Right forelimb (tissue), 1 donor: ENCODE measurements around the gene LRRC30.
"Not testable (repeated sequence)": the region's sequence is repeated elsewhere in the genome, so short reads cannot be mapped to it uniquely, and the experiment has no call there.

Experiments used
- DNase-seq: peaks from one replicate; pipeline ENCODE4 v3.0.0-alpha.2; 2018

The LRRC30 gene

GRCh38 chr18:7230626-7231349, at the start of gene LRRC30:
TSS of gene LRRC30 (plus strand) at chr18:7231089. CDS start at chr18:7231139, 50 bp downstream.
- DNase-seq = no peak

DNA sequence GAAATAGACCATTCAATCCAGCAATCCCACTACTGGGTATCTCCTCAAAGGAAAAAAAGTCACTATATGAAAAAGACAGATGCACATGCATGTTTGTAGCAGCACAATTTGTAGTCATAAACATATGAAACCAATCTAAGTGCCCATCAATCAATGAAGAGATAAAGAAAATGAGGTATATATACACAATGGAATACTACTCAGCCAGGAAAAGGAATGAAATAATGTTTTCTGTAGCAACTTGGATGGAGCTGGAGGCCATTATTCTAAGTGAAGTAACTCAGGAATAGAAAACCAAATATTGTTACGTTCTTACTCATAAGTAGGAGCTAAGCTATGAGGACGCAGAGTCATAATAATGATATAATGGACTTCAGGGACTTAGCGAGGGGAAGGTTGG, 45.2 kb upstream of the LRRC30 start:
- no peak for DNase-seq

DNA sequence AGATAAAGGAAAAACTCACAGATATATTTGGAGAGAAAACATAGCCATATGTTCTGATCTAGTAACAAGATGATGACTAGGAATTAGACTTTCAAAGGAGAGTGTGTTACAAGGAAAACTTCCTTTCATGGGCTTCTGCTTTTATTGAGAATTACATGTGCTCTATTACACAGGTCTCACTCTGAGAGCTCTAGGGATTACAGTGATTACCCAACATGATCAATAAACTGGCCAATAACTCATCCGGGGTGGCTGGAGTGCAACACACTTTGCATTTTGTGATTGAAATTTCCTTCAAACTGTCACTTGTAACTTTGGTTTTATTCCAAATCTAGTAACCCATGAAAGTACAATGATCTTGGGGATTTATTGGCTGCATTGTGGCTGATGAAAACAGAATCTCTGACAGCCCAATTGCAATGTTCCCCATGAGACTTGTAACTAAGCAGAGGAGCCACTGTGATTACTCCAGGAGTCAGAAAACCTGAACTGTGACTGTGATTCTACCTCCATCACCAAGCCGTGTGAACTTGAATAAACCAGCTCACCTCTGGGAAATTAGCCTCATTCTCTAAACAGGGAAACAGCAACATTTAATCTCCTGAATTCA, 40.2 kb upstream of the LRRC30 start:
- DNase-seq = no peak

GRCh38 chr18:7191736-7192135, 39.2 kb upstream of the LRRC30 start:
- DNase-seq = no peak

GRCh38 chr18:7195266-7195665, 35.6 kb upstream of the LRRC30 start:
- DNase-seq = no peak

- DNase-seq = no peak
Observed at GRCh38 chr18:7196421-7196820, 34.5 kb upstream of the LRRC30 start.

DNA sequence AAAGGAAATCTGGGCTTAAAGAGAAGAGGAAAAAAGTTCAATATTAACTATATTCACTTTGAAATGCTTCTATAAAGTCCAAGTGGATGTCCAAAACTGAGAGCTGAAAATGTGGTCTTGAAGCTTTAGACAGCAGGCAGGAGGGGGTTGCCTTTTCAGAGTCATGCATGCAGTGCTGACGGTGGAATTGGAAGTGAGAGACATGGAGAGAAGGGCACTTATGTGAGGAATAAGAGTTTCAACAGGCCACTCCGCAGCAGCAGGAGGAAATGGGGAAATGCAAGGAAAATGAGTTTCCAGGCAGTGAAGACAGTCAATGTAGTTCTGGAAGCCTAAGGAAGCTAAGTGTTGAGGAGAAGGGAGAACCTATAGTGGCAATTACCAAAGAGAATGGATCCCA, 33.0 kb upstream of the LRRC30 start:
- DNase-seq = no peak

DNA sequence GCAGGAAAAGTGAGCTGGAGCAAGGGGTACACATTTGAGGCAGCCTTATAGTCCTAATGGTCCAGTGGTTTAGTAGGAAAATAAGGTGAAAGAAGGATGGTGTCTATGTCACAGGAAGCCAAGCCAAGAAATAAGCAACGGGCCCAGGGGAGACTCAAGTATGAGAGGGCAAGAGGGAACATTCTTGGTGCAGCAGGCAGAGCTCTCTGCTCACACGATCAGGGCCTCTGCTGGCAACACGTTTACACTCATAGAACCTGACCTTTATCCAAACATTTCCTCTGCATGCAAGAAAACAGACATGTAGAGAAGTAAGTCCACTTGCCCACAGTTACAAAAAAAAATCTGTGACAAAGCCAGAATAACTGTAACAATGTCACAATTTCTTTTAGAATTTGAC, 32.6 kb upstream of the LRRC30 start:
- no peak for DNase-seq

DNA sequence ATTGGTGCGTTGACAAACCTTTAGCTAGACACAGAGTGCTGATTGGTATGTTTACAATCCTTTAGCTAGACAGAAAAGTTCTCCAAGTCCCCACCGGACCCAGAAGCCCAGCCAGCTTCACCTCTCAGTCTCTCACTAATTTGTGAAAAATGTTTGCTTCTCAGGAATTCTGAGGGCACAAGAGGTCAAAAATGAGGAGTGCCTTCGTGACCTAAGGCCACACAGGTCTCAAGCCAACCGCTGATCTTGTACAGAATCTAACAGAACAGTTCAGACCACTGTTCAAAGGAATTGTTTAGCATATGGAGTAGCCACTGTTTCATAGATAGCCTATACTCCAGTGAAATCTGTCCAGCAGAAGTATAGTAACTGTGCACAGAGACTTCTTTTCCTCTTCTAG, 29.8 kb upstream of the LRRC30 start:
- no peak for DNase-seq

DNA sequence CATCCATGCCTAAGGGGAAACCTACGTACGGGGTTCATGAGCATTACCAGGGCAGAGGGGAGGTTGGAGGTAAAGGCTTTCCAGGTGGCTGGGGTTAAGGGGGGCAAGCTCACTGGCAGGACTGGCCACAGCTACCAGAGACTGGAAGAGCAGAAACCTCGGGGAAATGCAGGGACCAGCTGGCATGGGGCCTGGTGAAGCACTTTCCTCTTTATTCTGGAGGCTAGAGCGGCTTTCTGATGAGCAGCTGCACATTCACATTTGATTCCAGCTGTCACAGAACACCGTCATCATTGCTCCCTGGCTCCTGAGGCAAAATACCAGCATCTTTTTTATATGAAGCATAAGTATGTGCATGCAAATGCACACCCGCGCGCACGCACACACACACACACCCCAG, 28.7 kb upstream of the LRRC30 start:
- DNase-seq = no peak

GRCh38 chr18:7203601-7204000, 27.3 kb upstream of the LRRC30 start:
- DNase-seq = not testable (repeated sequence)

- no peak for DNase-seq
Observed at GRCh38 chr18:7205346-7205745, 25.5 kb upstream of the LRRC30 start.

DNA sequence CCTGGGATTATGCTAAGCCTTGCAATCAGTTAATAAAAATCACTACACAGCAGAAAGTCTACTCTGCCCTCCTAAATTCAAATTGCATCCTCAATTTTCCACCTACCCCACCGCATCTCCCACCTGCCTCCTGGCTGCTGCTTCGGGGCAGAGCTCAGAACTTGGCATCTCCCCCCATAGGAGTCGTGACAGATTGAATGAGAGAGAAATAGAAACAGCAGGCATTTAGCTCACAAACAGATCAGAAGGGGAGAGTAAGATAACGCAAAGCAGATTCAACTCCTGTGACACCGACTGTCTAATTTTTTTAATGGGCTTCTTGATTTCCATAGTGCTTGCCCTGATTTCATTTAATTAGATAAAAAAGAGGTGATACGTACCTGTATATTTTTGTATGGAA, 24.7 kb upstream of the LRRC30 start:
- DNase-seq = no peak

- DNase-seq = no peak
Observed at GRCh38 chr18:7207366-7207915, 23.4 kb upstream of the LRRC30 start.

DNA sequence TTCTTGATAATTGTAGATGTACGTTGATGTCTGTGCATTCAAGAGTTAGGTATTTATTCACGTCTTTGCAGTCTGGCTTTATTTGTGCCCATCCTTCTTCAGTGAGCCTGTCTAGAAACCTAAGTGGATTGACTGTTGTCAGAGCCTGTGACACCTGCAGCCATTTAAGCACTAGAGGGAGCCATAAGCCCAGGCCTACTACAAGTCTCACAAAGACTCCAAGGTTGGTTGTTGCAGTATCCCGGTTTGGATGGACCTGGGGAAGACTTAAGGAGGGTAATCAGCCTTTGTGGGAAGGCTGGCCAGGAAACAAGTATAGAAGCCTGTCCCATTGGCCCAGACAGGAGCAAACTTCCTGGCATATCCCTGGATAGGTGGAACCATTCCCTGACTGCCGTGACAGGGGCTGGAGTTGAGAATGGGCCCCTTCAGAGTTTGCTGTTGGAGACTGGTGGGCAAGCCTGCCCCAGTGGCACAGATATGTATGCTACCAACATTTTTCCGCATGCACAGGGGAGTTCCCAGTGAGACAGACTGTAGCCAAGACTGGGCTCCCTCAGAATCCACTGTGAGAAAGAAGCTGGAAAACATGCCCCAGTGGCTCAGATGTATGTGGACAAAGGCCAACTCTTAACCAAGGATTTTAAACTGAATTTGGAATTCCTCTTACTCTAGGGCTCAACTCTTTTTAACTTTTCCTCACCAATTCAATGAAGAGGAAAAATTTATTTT, 9.3 kb upstream of the LRRC30 start:
- DNase-seq = no peak

DNA sequence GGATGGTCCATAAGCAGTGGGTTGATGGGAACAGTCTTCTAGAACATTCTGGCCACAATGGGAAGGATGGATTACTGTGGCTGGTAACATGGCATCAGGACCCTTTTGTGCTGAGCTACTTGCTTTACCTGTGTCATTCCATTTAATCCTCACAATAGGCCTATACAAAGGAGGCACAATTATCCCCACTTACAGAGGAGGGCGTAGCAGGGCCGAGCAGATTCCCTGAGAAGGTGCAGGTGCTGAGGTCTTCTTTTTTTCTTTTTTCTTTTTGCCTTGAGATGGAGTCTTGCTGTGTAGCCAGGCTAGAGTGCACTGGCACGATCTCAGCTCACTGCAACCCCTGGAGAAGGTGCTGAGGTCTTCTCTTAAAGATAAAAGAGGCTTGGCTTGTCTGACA, 6.7 kb upstream of the LRRC30 start:
- no peak for DNase-seq

DNA sequence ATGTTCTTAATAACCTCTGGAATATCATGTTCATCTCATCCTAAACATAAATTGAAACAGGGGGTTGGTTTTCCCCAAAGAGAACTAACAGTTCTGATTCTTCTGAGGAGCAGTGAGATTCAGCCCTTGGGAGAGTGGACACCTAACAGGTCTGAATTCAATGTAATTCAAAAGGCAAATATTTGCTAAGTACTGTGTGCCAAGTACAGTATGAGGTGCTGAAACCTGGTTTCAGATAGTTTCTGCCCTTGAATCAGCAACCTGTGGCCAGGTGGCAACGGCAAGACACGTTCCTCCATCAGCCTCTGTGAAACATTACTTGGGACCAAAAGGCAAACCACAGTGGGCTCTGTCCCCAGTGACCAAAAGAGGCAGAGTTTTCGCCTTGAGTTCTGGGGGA, 1.3 kb downstream of the LRRC30 start:
- no peak for DNase-seq

DNA sequence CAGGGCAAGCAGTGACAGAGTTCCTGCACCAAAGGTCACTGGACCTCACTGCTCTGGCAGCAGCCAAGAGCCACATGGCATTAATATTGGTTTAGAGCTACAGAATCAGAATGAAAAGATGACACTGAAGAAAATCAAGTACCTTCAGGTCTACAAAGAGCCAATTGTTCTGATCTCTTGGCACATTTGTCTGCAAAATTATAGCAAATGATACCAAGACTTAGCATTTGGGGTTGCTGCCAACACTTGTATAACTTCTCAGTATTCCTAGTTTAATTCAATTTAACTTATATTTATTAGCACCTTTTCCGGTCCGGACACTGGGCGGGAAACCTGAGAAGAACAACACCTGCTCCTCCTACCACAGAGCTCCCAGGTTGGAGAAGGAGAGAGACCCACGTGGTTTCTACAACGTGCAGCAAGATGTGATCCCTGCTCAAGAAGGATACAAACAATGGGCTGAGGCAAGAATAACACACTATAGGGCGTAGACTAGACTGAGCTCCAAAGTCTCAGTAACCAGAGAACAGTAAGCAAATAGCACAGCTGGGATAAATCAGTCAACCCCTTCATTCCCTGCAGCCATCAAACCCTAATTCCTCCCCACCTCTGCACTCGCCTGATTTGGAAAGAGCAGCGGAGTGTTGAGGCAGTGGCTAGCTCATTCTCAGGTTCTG, 2.4 kb downstream of the LRRC30 start:
- no peak for DNase-seq

- no peak for DNase-seq
Observed at GRCh38 chr18:7234091-7234490, 3.2 kb downstream of the LRRC30 start.

GRCh38 chr18:7234956-7235355, 4.1 kb downstream of the LRRC30 start:
- no peak for DNase-seq

DNA sequence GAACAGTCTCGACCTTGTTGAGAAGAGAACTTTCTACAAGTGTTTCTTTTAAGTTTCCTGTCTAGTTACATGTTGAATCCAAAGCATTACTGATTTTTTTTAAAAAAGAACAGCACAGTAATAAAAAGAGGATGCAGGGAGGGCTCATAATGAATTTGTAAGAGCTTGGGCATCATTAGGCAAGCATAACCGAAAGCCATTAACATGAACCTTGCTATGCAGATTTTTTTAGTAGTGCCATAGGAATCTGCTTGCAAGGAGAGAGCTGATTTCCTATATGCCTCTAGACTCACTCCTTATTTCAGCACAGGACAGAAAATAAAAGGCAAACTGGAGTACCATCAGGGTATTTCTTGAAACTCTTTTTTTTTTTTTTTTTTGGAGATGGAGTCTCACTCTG, 5.2 kb downstream of the LRRC30 start:
- no peak for DNase-seq

- no peak for DNase-seq
Observed at GRCh38 chr18:7236933-7237332, 6.0 kb downstream of the LRRC30 start.

- no peak for DNase-seq
Observed at GRCh38 chr18:7237673-7238272, 6.9 kb downstream of the LRRC30 start.
